WTC11 (cell line): ENCODE measurements around the gene DEPDC5. TPM values are rescaled to one million over a fixed set of nuclear protein-coding genes. Genes with fewer than 3 reads are reported as not detected.
A peak's percentile ranks its signal among the peaks of the same experiment; 100 is the strongest.

Experiments
- ATAC-seq: fragments of 200-7000 bp; cut with Tn5 transposase; 2 replicates; pipeline ENCODE4 v1.10.0; 2021; ENCODE audit warnings: mild to moderate bottlenecking, moderate library complexity
- CTCF ChIA-PET: fragments of 300-600 bp; sonication (Branson Sonifier 250); formaldehyde crosslinking; loops from one replicate; lab custom pipeline; 2021; ENCODE audit warnings: antibody characterized with exemption; lab: Charles Lee
- POLR2A ChIA-PET: fragments of 350-600 bp; sonication (Branson Sonifier 250); formaldehyde crosslinking; loops from one replicate; lab custom pipeline; 2021; ENCODE audit warnings: antibody characterized with exemption; lab: Charles Lee
- DNase-seq: peaks from one replicate; pipeline ENCODE4 v3.0.0; 2021; ENCODE audit warnings: low spot score
- H3K27ac Mint-ChIP-seq: 2 replicates; pipeline ENCODE4 v1.8.0; 2021; ENCODE audit warnings: mixed read lengths
- H3K27me3 Mint-ChIP-seq: 2 replicates; pipeline ENCODE4 v1.8.0; 2021; ENCODE audit warnings: low read depth, mild to moderate bottlenecking, moderate library complexity, mixed read lengths
- H3K36me3 Mint-ChIP-seq: 2 replicates; pipeline ENCODE4 v1.8.0; 2021; ENCODE audit warnings: mixed read lengths
- H3K4me1 Mint-ChIP-seq: 2 replicates; pipeline ENCODE4 v1.8.0; 2022; ENCODE audit warnings: mixed read lengths
- H3K4me3 Mint-ChIP-seq: 2 replicates; pipeline ENCODE4 v1.8.0; 2021; ENCODE audit warnings: mild to moderate bottlenecking, moderate library complexity, mixed read lengths
- H3K9me3 Mint-ChIP-seq: 2 replicates; pipeline ENCODE4 v1.8.0; 2021; ENCODE audit warnings: mixed read lengths
- ATF1 ChIP-seq: sonication (generic); formaldehyde crosslinking; IDR thresholded peaks from 2 replicates; pipeline ENCODE4 v1.8.1; 2023; ENCODE audit warnings: mild to moderate bottlenecking, moderate library complexity, missing genetic modification reagents
- E2F4 ChIP-seq: sonication (generic); formaldehyde crosslinking; IDR thresholded peaks from 2 replicates; pipeline ENCODE4 v1.8.1; 2022; ENCODE audit warnings: low read depth, mild to moderate bottlenecking, moderate library complexity, missing genetic modification reagents, borderline replicate concordance
- HMGXB4 ChIP-seq: sonication (generic); formaldehyde crosslinking; IDR thresholded peaks from 2 replicates; pipeline ENCODE4 v1.8.1; 2023; ENCODE audit warnings: mild to moderate bottlenecking, moderate library complexity, missing genetic modification reagents
- MAX ChIP-seq: sonication (generic); formaldehyde crosslinking; IDR thresholded peaks from 2 replicates; pipeline ENCODE4 v1.8.0; 2022; ENCODE audit warnings: mild to moderate bottlenecking, missing genetic modification reagents
- MYBL2 ChIP-seq: sonication (generic); formaldehyde crosslinking; IDR thresholded peaks from 2 replicates; pipeline ENCODE4 v1.8.1; 2023; ENCODE audit warnings: mild to moderate bottlenecking, moderate library complexity, missing genetic modification reagents
- NFE2L1 ChIP-seq: sonication (generic); formaldehyde crosslinking; IDR thresholded peaks from 2 replicates; pipeline ENCODE4 v1.8.1; 2023; ENCODE audit warnings: missing genetic modification reagents
- NR2C2 ChIP-seq: sonication (generic); formaldehyde crosslinking; IDR thresholded peaks from 2 replicates; pipeline ENCODE4 v1.8.0; 2022; ENCODE audit warnings: mild to moderate bottlenecking, missing genetic modification reagents
- NR3C1 ChIP-seq: sonication (generic); formaldehyde crosslinking; conservative IDR thresholded peaks from 2 replicates; pipeline ENCODE4 v1.8.1; 2023; ENCODE audit warnings: low read depth, mild to moderate bottlenecking, missing genetic modification reagents
- RORB ChIP-seq: fragments of 250-450 bp; sonication (Bioruptor Pico); IDR thresholded peaks from 2 replicates; pipeline ENCODE4 v1.9.0; 2021; ENCODE audit warnings: mild to moderate bottlenecking
- TEAD1 ChIP-seq: sonication (generic); formaldehyde crosslinking; IDR thresholded peaks from 2 replicates; pipeline ENCODE4 v1.8.0; 2022; ENCODE audit warnings: mild to moderate bottlenecking, missing genetic modification reagents
- TP53 ChIP-seq: sonication (generic); formaldehyde crosslinking; IDR thresholded peaks from 2 replicates; pipeline ENCODE4 v1.8.1; 2023; ENCODE audit warnings: mild to moderate bottlenecking, missing genetic modification reagents
- total RNA-seq: library from RNA; stranded (reverse); gene quantifications from 3 replicates; pipeline ENCODE4 v1.2.3, GENCODE V29; 2021
- TF ChIP-seq, protein P1 (sequence below): sonication (generic); formaldehyde crosslinking; IDR thresholded peaks from 2 replicates; pipeline ENCODE4 v1.8.1; 2023; ENCODE audit warnings: mild to moderate bottlenecking, missing genetic modification reagents, moderate library complexity
- TF ChIP-seq, protein P2 (sequence below): sonication (generic); formaldehyde crosslinking; IDR thresholded peaks from 2 replicates; pipeline ENCODE4 v1.8.1; 2023; ENCODE audit warnings: mild to moderate bottlenecking, missing genetic modification reagents
- TF ChIP-seq, protein P3 (sequence below): fragments of 250-450 bp; sonication (Bioruptor Pico); conservative IDR thresholded peaks from 2 replicates; pipeline ENCODE4 v1.9.0; 2021; ENCODE audit warnings: mild to moderate bottlenecking
- TF ChIP-seq, protein P4 (sequence below): fragments of 250-450 bp; sonication (Bioruptor Pico); IDR thresholded peaks from 2 replicates; pipeline ENCODE4 v1.9.0; 2021; ENCODE audit warnings: mild to moderate bottlenecking, borderline replicate concordance

Gene DEPDC5
- total RNA-seq, 1 experiment from 2014 or later: 40.5 TPM

DNA sequence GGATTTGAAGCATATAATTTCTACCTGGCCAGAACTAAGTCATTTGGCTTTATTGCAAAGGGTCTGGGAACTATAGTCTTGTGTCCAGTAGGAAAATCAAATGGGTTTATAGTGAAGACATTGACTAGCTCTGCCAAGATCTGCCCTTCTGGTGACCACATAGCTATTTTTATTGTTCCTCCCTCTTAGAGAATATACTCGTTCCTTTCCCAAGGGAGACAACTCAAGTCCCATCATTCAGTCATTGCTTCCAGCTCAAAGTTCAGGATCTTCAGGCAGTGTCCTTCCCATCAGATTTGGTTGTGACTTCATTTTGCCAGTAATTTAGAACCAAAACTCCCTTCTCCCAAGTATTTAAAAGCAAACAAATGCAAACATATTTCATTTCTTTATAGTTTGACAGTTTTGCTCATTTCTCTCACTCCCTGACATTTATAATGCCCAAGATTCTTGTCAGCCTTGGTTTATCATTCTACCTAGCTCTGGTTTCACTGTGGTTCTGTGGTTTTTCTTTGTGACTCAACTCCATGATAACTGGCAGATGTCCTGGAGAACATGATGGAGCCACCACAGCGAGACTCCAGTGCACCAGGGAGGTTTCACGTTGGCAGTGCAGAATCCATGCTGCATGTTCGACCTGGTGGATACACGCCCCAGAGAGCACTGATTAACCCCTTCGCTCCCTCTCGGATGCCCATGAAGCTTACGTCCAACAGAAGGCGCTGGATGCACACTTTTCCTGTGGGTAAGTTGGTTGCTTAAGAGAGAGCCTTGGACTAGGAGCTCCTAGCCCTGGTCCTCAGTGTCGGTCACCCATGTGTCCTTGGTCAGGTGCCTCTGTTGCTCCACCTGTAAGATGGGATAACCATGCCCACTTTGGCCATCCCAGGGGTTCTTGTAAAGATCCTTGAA is 64.9 kb downstream of the DEPDC5 start:
- ChIA-PET POLR2A (no interaction called here), CTCF (interaction anchor here (0.7 to 2.2 kb wide), 8 partner anchors 39 to 595 kb away, joined by 3 to 19 read pairs (median 4); partner anchors contain the start of gene PISD)
- Mint-ChIP-seq H3K27me3 (no peaks in the 10 kb centered on the region), H3K4me3 (no peak overlapping the region), H3K36me3 (peaks cover 68% of the 10 kb centered on the region), H3K27ac (no peak overlapping the region), H3K4me1 (no peaks in the 10 kb centered on the region), H3K9me3 (no peaks in the 10 kb centered on the region)
- DNase-seq (peak; percentile 18), ATAC-seq (no peak)
- TF ChIP-seq TEAD1 (CRISPR knock-in tag) (no peak), ATF1 (no peak), NR2C2 (CRISPR knock-in tag) (no peak), RORB (no peak), E2F4 (CRISPR knock-in tag) (no peak), MAX (CRISPR knock-in tag) (no peak), MYBL2 (CRISPR knock-in tag) (no peak), NFE2L1 (CRISPR knock-in tag) (no peak), HMGXB4 (CRISPR knock-in tag) (no peak), TP53 (CRISPR knock-in tag) (no peak), NR3C1 (CRISPR knock-in tag) (no peak)
- TF ChIP-seq, protein P1, sequence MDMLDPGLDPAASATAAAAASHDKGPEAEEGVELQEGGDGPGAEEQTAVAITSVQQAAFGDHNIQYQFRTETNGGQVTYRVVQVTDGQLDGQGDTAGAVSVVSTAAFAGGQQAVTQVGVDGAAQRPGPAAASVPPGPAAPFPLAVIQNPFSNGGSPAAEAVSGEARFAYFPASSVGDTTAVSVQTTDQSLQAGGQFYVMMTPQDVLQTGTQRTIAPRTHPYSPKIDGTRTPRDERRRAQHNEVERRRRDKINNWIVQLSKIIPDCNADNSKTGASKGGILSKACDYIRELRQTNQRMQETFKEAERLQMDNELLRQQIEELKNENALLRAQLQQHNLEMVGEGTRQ (CRISPR knock-in tag): no peak
- TF ChIP-seq, protein P2, sequence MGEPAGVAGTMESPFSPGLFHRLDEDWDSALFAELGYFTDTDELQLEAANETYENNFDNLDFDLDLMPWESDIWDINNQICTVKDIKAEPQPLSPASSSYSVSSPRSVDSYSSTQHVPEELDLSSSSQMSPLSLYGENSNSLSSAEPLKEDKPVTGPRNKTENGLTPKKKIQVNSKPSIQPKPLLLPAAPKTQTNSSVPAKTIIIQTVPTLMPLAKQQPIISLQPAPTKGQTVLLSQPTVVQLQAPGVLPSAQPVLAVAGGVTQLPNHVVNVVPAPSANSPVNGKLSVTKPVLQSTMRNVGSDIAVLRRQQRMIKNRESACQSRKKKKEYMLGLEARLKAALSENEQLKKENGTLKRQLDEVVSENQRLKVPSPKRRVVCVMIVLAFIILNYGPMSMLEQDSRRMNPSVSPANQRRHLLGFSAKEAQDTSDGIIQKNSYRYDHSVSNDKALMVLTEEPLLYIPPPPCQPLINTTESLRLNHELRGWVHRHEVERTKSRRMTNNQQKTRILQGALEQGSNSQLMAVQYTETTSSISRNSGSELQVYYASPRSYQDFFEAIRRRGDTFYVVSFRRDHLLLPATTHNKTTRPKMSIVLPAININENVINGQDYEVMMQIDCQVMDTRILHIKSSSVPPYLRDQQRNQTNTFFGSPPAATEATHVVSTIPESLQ (CRISPR knock-in tag): no peak
- TF ChIP-seq, protein P3, sequence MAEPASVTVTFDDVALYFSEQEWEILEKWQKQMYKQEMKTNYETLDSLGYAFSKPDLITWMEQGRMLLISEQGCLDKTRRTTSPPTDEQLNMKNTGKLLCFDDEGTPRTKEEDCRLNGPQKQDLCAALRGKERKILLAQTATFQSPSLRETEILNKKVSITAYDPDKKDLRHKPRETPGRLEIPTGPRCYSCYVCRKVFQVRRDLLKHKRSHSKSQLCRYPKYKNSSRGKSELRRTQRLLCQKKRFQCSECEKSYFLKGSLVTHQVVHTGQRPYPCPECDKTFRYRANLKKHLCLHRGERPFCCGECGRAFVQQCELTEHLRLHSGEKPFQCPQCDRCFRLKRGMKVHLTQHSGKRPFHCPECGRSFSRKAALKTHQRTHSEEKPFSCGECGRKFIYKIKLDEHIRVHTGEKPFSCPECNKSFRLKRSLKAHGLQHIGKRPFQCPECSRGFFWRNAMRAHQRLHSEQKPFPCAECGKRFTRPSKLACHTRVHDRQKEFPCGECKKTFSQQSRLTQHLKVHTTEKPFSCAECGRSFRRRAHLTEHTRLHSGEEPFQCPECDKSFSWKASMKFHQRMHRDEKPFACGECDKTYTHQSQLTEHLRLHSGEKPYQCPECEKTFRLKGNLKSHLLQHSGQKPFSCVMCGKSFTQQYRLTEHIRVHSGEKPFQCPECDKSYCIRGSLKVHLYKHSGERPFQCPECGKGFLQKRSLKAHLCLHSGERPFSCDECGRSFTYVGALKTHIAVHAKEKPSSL: no peak
- TF ChIP-seq, protein P4, sequence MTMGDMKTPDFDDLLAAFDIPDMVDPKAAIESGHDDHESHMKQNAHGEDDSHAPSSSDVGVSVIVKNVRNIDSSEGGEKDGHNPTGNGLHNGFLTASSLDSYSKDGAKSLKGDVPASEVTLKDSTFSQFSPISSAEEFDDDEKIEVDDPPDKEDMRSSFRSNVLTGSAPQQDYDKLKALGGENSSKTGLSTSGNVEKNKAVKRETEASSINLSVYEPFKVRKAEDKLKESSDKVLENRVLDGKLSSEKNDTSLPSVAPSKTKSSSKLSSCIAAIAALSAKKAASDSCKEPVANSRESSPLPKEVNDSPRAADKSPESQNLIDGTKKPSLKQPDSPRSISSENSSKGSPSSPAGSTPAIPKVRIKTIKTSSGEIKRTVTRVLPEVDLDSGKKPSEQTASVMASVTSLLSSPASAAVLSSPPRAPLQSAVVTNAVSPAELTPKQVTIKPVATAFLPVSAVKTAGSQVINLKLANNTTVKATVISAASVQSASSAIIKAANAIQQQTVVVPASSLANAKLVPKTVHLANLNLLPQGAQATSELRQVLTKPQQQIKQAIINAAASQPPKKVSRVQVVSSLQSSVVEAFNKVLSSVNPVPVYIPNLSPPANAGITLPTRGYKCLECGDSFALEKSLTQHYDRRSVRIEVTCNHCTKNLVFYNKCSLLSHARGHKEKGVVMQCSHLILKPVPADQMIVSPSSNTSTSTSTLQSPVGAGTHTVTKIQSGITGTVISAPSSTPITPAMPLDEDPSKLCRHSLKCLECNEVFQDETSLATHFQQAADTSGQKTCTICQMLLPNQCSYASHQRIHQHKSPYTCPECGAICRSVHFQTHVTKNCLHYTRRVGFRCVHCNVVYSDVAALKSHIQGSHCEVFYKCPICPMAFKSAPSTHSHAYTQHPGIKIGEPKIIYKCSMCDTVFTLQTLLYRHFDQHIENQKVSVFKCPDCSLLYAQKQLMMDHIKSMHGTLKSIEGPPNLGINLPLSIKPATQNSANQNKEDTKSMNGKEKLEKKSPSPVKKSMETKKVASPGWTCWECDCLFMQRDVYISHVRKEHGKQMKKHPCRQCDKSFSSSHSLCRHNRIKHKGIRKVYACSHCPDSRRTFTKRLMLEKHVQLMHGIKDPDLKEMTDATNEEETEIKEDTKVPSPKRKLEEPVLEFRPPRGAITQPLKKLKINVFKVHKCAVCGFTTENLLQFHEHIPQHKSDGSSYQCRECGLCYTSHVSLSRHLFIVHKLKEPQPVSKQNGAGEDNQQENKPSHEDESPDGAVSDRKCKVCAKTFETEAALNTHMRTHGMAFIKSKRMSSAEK: no peak
